GM12878 (cell line): ENCODE results near the gene IFNA21. TPM values are rescaled to one million over a fixed set of nuclear protein-coding genes. Genes with fewer than 3 reads are reported as not detected.

Experiments
- ATAC-seq: fragments of 200-7000 bp; cut with Tn5 transposase; 3 replicates; pipeline ENCODE4 v1.9.1; 2020; ENCODE audit warnings: mild to moderate bottlenecking, moderate library complexity
- BruUV-seq: library from RNA; stranded (reverse); fragments of 400-500 nt; replicated peaks from 2 replicates; lab custom pipeline; 2021; lab: Mats Ljungman, UMichigan
- CTCF ChIA-PET: fragments of 300-600 bp; sonication (Branson Sonifier 250); formaldehyde crosslinking; extraction: SDS; loops from one replicate; lab custom pipeline; 2021; ENCODE audit warnings: inconsistent platforms; lab: Yijun Ruan, JAX
- POLR2A ChIA-PET: fragments of 350-600 bp; formaldehyde crosslinking; extraction: SDS; loops from one replicate; lab custom pipeline; 2021; ENCODE audit warnings: inconsistent platforms; lab: Charles Lee
- RAD21 ChIA-PET: fragments of 300-600 bp; sonication (Branson Sonifier 250); formaldehyde crosslinking; loops from one replicate; lab custom pipeline; 2023; ENCODE audit warnings: antibody characterized with exemption; ENCODE audit not compliant: unreplicated experiment; lab: Charles Lee
- SMC1A ChIA-PET: fragments of 300-600 bp; sonication (Branson Sonifier 250); formaldehyde crosslinking; loops from one replicate; lab custom pipeline; 2023; ENCODE audit not compliant: unreplicated experiment, uncharacterized antibody; lab: Charles Lee
- DNase-seq: peaks from one replicate; pipeline ENCODE4 v3.0.0-alpha.2; 2011; ENCODE audit warnings: low read depth, low spot score
- FAIRE-seq: peaks from 3 replicates; lab custom pipeline; 2011; peaks lifted over from hg19 to GRCh38; lab: Jason Lieb, UNC
- H2AFZ ChIP-seq: 2 replicates; pipeline ENCODE4 v1.6.0; 2011; ENCODE audit warnings: low read depth, low read length, control low read depth; ENCODE audit not compliant: control insufficient read depth
- H3K27ac ChIP-seq: 2 replicates; pipeline ENCODE4 v1.5.1; 2011; ENCODE audit warnings: control low read depth; ENCODE audit not compliant: control insufficient read depth, insufficient read depth
- H3K27me3 ChIP-seq, 2 experiments: replicated peaks in 1 of 2; 2 replicates each; pipeline versions ENCODE4 v1.6.0 to v1.6.1; 2011; ENCODE audit warnings: low read length in 1 of 2; ENCODE audit not compliant: control insufficient read depth in 2 of 2, insufficient read depth in 2 of 2
- H3K36me3 ChIP-seq, 2 experiments: 2 replicates each; pipeline ENCODE4 v1.5.1; 2011; ENCODE audit warnings: low read length in 1 of 2; ENCODE audit not compliant: control insufficient read depth in 2 of 2, insufficient read depth in 2 of 2
- H3K4me1 ChIP-seq: 2 replicates; pipeline ENCODE4 v1.6.1; 2011; ENCODE audit warnings: mild to moderate bottlenecking, low read length, moderate library complexity, mixed read lengths; ENCODE audit not compliant: control insufficient read depth, insufficient read depth
- H3K4me2 ChIP-seq: 2 replicates; pipeline ENCODE4 v1.6.0; 2011; ENCODE audit warnings: control low read depth; ENCODE audit not compliant: control insufficient read depth, insufficient read depth
- H3K4me3 ChIP-seq: fragments of 200-600 bp; sonication (generic); 2 replicates; pipeline ENCODE4 v1.5.1; 2016
- H3K79me2 ChIP-seq: 2 replicates; pipeline ENCODE4 v1.6.0; 2011; ENCODE audit warnings: low read length; ENCODE audit not compliant: control insufficient read depth, insufficient read depth
- H3K9ac ChIP-seq: 2 replicates; pipeline ENCODE4 v1.8.0; 2011; ENCODE audit warnings: low read length, control low read depth, mixed read lengths; ENCODE audit not compliant: control insufficient read depth, insufficient read depth
- H3K9me3 ChIP-seq: replicated peaks from 3 replicates; pipeline ENCODE4 v1.5.1; 2011; ENCODE audit warnings: mild to moderate bottlenecking, low read length; ENCODE audit not compliant: control insufficient read depth, insufficient read depth
- H4K20me1 ChIP-seq: 2 replicates; pipeline ENCODE4 v1.6.0; 2011; ENCODE audit not compliant: control insufficient read depth, insufficient read depth
- EP300 ChIP-seq, 2 experiments: fragments of 150-350 bp in 1 of 2; IDR thresholded peaks; 2 replicates each; pipeline ENCODE4 v1.6.1; 2011 to 2012; ENCODE audit warnings: low read depth in 2 of 2, low read length in 2 of 2, borderline replicate concordance in 1 of 2, improper control_type of control experiment in 1 of 2, inconsistent platforms in 1 of 2; ENCODE audit not compliant: control insufficient read depth in 1 of 2
- NFYA ChIP-seq: IDR thresholded peaks from 2 replicates; pipeline ENCODE4 v1.6.1; 2011; ENCODE audit warnings: low read depth, mild to moderate bottlenecking, low read length, improper control_type of control experiment, borderline replicate concordance
- RAD21 ChIP-seq: IDR thresholded peaks from 2 replicates; pipeline ENCODE4 v1.6.1; 2011; ENCODE audit warnings: mild to moderate bottlenecking, low read depth, low read length, moderate library complexity; ENCODE audit not compliant: insufficient read depth
- SMAD1 ChIP-seq: fragments of 450-650 bp; IDR thresholded peaks from 2 replicates; pipeline ENCODE4 v1.6.1; 2018; ENCODE audit warnings: mild to moderate bottlenecking, low read depth; ENCODE audit not compliant: partially characterized antibody
- SUZ12 ChIP-seq: fragments of 200-600 bp; sonication (generic); IDR thresholded peaks from one replicate; pipeline ENCODE4 v1.6.1; 2018; ENCODE audit warnings: antibody characterized with exemption, mild to moderate bottlenecking; ENCODE audit not compliant: unreplicated experiment
- ZNF592 ChIP-seq: fragments of 450-650 bp; IDR thresholded peaks from 2 replicates; pipeline ENCODE4 v1.6.1; 2017; ENCODE audit warnings: mild to moderate bottlenecking, moderate library complexity
- ZZZ3 ChIP-seq: IDR thresholded peaks from 2 replicates; pipeline ENCODE4 v1.6.1; 2011; ENCODE audit warnings: low read depth; ENCODE audit not compliant: control insufficient read depth, insufficient read length
- WGBS: methylation state at CpG from one replicate; pipeline ENCODE4 v1.1.6; 2016; ENCODE audit warnings: low lambda C conversion rate; ENCODE audit not compliant: insufficient replicate concordance, insufficient coverage; ENCODE audit errors: missing lambda C conversion rate; 5-methylcytosine and 5-hydroxymethylcytosine counted together
- in situ Hi-C: fragments of 300-500 bp; cut with MboI; formaldehyde crosslinking; loops from 9 replicates; pipeline ENCODE4 v1.14.3; 2018; ENCODE audit warnings: mixed read lengths
- intact Hi-C: fragments of 100-400 bp; cut with micrococcal nuclease; formaldehyde crosslinking; loops from one replicate; pipeline ENCODE4 v1.14.2; 2022; ENCODE audit not compliant: unreplicated experiment
- polyA plus RNA-seq, 11 experiments: library from polyadenylated mRNA; depleted of rRNA in 4 of 11; unstranded in 6 of 11; stranded (reverse) in 5 of 11; fragments of >200 nt; fragmentation: Nextera tagmentation in 4 of 11; fragmentation: Illumina TruSeq in 1 of 11; extraction: Ambion mirVana in 4 of 11; extraction: Trizol in 1 of 11; gene quantifications; 1 replicate in 1 of 11; 2 replicates in 10 of 11; pipeline versions ENCODE4 v1.2.1 to v1.2.3, GENCODE V29; 2011 to 2016; ENCODE audit warnings: inconsistent platforms in 2 of 11, missing spikeins in 2 of 11, low read depth in 1 of 11
- total RNA-seq, 4 experiments: library from RNA; depleted of rRNA in 3 of 4; stranded (reverse); fragments of >200 nt in 3 of 4; fragmentation: Illumina TruSeq in 1 of 4; extraction: Trizol in 1 of 4; gene quantifications; 2 replicates each; pipeline versions ENCODE4 v1.2.1 to v1.2.3, GENCODE V29; 2013 to 2021

The IFNA21 gene
- total and polyA plus RNA-seq, 10 of the 15 experiments (the other 5 are each of a cell fraction or from before 2014, with no cell fraction given), result not detected

DNA sequence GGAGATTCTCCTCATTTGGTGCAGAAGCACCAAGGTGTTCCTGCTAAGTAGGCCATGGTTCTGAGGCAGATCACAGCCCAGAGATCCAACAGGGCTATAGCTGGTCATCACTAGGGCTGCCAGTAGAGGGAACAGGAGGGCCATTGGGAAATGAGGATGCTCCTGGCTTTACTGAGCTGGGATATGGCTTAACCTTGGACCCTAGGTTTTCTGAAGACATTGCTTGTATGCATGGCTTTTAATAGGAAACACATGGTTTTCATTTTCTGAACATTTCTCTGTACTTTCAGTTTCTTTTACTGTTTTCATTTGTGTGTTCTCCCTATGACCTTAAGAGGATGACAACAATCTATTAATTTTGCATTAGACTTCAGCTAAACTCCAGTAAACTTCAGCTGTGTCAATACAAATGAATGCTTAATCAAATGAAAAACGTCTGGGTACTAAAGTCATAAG, 25.0 kb downstream of the IFNA21 start, which contains the start of gene IFNW1:
Gene IFNW1, minus strand, starts transcription at position 406 of the 456 bp plus-strand sequence. Its CDS starts 262 bp downstream, at position 144.
- H2AFZ ChIP-seq, result peak within 1 kb of the TSS; percentile 82
- H3K4me2 ChIP-seq, result peak within 1 kb of the TSS; percentile 79
- ChIA-PET SMC1A (interaction anchor here (0.9 kb wide), 1 partner anchor 17 kb away, joined by 4 read pairs; no protein-coding TSS in a partner anchor), POLR2A (no interaction called here), RAD21 (no interaction called here), CTCF (interaction anchor here (0.9 to 1.3 kb wide), 2 partner anchors 12 to 54 kb away, joined by 3 read pairs; no protein-coding TSS in a partner anchor)
- no peak within 1 kb of the TSS for H3K4me3 ChIP-seq
- 0% methylated on average over 1 of the region's 1 CpG for WGBS
- no TSS peak for BruUV-seq
- ATAC-seq (peak; percentile 70), FAIRE-seq (peak; percentile 18), DNase-seq (no peak)
- peaks cover 22% of the 10 kb centered on the region for H3K4me1 ChIP-seq
- no peaks in the 10 kb centered on the region for H3K27me3 ChIP-seq
- H3K79me2 ChIP-seq, result no peaks in the 10 kb centered on the region
- no peak within 1 kb of the TSS for H3K9ac ChIP-seq
- intact Hi-C loops, result no loop called here
- H3K27ac ChIP-seq, result no peak within 1 kb of the TSS
- in situ Hi-C loops, result no loop called here
- TF ChIP-seq NFYA, result no peak
- 0 out of 2 replicates have a peak, but pooled peaks have one; percentile 22 for TF ChIP-seq RAD21
- H3K36me3 ChIP-seq, result no peaks in the 10 kb centered on the region
- no peaks in the 10 kb centered on the region for H4K20me1 ChIP-seq
- H3K9me3 ChIP-seq, result peaks cover 2% of the 10 kb centered on the region; the same call in 2 of the 3 replicates

GRCh38 chr9:21137020-21137419, 29.4 kb downstream of the IFNA21 start:
- ChIA-PET RAD21 (no interaction called here), CTCF (no interaction called here), POLR2A (no interaction called here), SMC1A (interaction anchor here (1.4 kb wide), 1 partner anchor 45 kb away, joined by 4 read pairs; no protein-coding TSS in a partner anchor)
- Histone ChIP-seq H3K4me1 (peaks cover 6% of the 10 kb centered on the region), H2AFZ (no peak overlapping the region), H3K4me2 (no peak overlapping the region), H3K27ac (no peak overlapping the region), H3K79me2 (no peaks in the 10 kb centered on the region), H3K36me3 (no peaks in the 10 kb centered on the region), H3K9me3 (no peaks in the 10 kb centered on the region), H4K20me1 (no peaks in the 10 kb centered on the region), H3K4me3 (no peak overlapping the region), H3K9ac (no peak overlapping the region), H3K27me3 (no peaks in the 10 kb centered on the region)
- WGBS, result 45% methylated on average over 1 of the region's 1 CpG
- intact Hi-C loops (no loop called here), in situ Hi-C loops (no loop called here)
- FAIRE-seq (no peak), DNase-seq (no peak), ATAC-seq (no peak)
- BruUV-seq, result no TSS peak
- TF ChIP-seq SMAD1 (no peak), ZNF592 (no peak), SUZ12 (no peak), ZZZ3 (no peak), EP300 (IDR thresholded peaks at IDR 0.05; ENCODE audit: borderline replicate concordance in 1 of 2, control insufficient read depth in 1 of 2, low read depth in 2 of 2, low read length in 2 of 2) (no peak)
